HEK293 (cell line): ENCODE data around the gene MSANTD1.

ENCODE experiments used
- CTCF ChIA-PET: fragments of 350-600 bp; formaldehyde crosslinking; extraction: SDS; loops from one replicate; lab custom pipeline; 2021; ENCODE audit warnings: antibody characterized with exemption; lab: Yijun Ruan, JAX
- POLR2A ChIA-PET: fragments of 300-600 bp; formaldehyde crosslinking; extraction: SDS; loops from one replicate; lab custom pipeline; 2020; ENCODE audit warnings: antibody characterized with exemption, inconsistent platforms; lab: Yijun Ruan, JAX
- H3K27ac ChIP-seq: fragments of 200-500 bp; sonication (Bioruptor generic); 2 replicates; pipeline ENCODE4 v1.5.1; 2014; ENCODE audit warnings: low read depth, low read length, control low read depth, inconsistent platforms; ENCODE audit errors: extremely low read depth
- H3K36me3 ChIP-seq, 2 experiments: fragments of 200-500 bp in 1 of 2; sonication (Bioruptor generic) in 1 of 2; 1 replicate in 1 of 2; 2 replicates in 1 of 2; pipeline ENCODE4 v1.5.1; 2014 to 2017; ENCODE audit warnings: inconsistent platforms in 2 of 2, low read length in 2 of 2; ENCODE audit not compliant: control insufficient read depth in 2 of 2, insufficient read depth in 1 of 2
- H3K4me1 ChIP-seq: fragments of 200-500 bp; sonication (Bioruptor generic); 2 replicates; pipeline ENCODE4 v1.5.1; 2014; ENCODE audit warnings: mild to moderate bottlenecking, low read length, inconsistent platforms; ENCODE audit not compliant: control insufficient read depth, insufficient read depth
- H3K4me3 ChIP-seq: 2 replicates; pipeline ENCODE4 v1.5.1; 2011; ENCODE audit warnings: low read depth, mild to moderate bottlenecking, control low read depth, low read length, moderate library complexity
- H3K9me3 ChIP-seq: fragments of 200-500 bp; sonication (Bioruptor generic); 2 replicates; pipeline ENCODE4 v1.5.1; 2014; ENCODE audit warnings: low read depth, low read length, inconsistent platforms; ENCODE audit not compliant: control insufficient read depth, insufficient read depth
- FEZF1 ChIP-seq: fragments of 450-650 bp; formaldehyde crosslinking; IDR thresholded peaks from 2 replicates; pipeline ENCODE4 v1.5.1; 2016; ENCODE audit warnings: missing biosample characterization, missing genetic modification characterization
- GLI4 ChIP-seq: fragments of 450-650 bp; formaldehyde crosslinking; IDR thresholded peaks from 2 replicates; pipeline ENCODE4 v1.5.1; 2016; ENCODE audit warnings: missing biosample characterization, missing genetic modification characterization
- MYNN ChIP-seq: fragments of 450-650 bp; formaldehyde crosslinking; IDR thresholded peaks from 2 replicates; pipeline ENCODE4 v1.5.1; 2016; ENCODE audit warnings: missing biosample characterization, missing genetic modification characterization, borderline replicate concordance
- OSR2 ChIP-seq: fragments of 450-650 bp; formaldehyde crosslinking; IDR thresholded peaks from 2 replicates; pipeline ENCODE4 v1.5.1; 2016; ENCODE audit warnings: missing biosample characterization, missing genetic modification characterization
- PRDM6 ChIP-seq: fragments of 450-650 bp; formaldehyde crosslinking; IDR thresholded peaks from 2 replicates; pipeline ENCODE4 v1.5.1; 2017; ENCODE audit warnings: missing biosample characterization, missing genetic modification characterization
- SCRT1 ChIP-seq: fragments of 450-650 bp; formaldehyde crosslinking; IDR thresholded peaks from 2 replicates; pipeline ENCODE4 v1.5.1; 2016; ENCODE audit warnings: missing biosample characterization, missing genetic modification characterization, borderline replicate concordance
- SCRT2 ChIP-seq: fragments of 450-650 bp; formaldehyde crosslinking; IDR thresholded peaks from 2 replicates; pipeline ENCODE4 v1.5.1; 2016; ENCODE audit warnings: missing biosample characterization, missing genetic modification characterization
- ZBTB8A ChIP-seq: fragments of 450-650 bp; formaldehyde crosslinking; IDR thresholded peaks from 2 replicates; pipeline ENCODE4 v1.5.1; 2016; ENCODE audit warnings: missing biosample characterization, missing genetic modification characterization
- ZNF16 ChIP-seq: fragments of 450-650 bp; formaldehyde crosslinking; IDR thresholded peaks from 2 replicates; pipeline ENCODE4 v1.5.1; 2016; ENCODE audit warnings: low read depth, missing biosample characterization, missing genetic modification characterization
- ZNF26 ChIP-seq: fragments of 450-650 bp; formaldehyde crosslinking; IDR thresholded peaks from 2 replicates; pipeline ENCODE4 v1.5.1; 2016; ENCODE audit warnings: missing biosample characterization, missing genetic modification characterization
- ZNF639 ChIP-seq: fragments of 450-650 bp; formaldehyde crosslinking; IDR thresholded peaks from 2 replicates; pipeline ENCODE4 v1.5.1; 2016; ENCODE audit warnings: missing biosample characterization, missing genetic modification characterization
- TF ChIP-seq, protein P1 (sequence below): fragments of 450-650 bp; formaldehyde crosslinking; IDR thresholded peaks from 2 replicates; pipeline ENCODE4 v1.5.1; 2016; ENCODE audit warnings: missing biosample characterization, missing genetic modification characterization
- TF ChIP-seq, protein P2 (sequence below): fragments of 450-650 bp; formaldehyde crosslinking; IDR thresholded peaks from 2 replicates; pipeline ENCODE4 v1.5.0; 2017; ENCODE audit warnings: missing biosample characterization, missing genetic modification characterization, borderline replicate concordance
- TF ChIP-seq, protein P3 (sequence below): fragments of 450-650 bp; formaldehyde crosslinking; IDR thresholded peaks from 2 replicates; pipeline ENCODE4 v1.5.1; 2016; ENCODE audit warnings: missing biosample characterization, missing genetic modification characterization
- TF ChIP-seq, protein P4 (sequence below): fragments of 450-650 bp; formaldehyde crosslinking; IDR thresholded peaks from 2 replicates; pipeline ENCODE4 v1.5.1; 2016; ENCODE audit warnings: missing biosample characterization, missing genetic modification characterization

MSANTD1 gene

GRCh38 chr4:3208826-3209225 is 40.1 kb upstream of the MSANTD1 start:
- peaks cover 0 to 75% of the 10 kb centered on the region in 2 experiments; a peak in 1 of 3 replicates for H3K36me3 ChIP-seq
- CTCF ChIA-PET: no interaction called here

DNA sequence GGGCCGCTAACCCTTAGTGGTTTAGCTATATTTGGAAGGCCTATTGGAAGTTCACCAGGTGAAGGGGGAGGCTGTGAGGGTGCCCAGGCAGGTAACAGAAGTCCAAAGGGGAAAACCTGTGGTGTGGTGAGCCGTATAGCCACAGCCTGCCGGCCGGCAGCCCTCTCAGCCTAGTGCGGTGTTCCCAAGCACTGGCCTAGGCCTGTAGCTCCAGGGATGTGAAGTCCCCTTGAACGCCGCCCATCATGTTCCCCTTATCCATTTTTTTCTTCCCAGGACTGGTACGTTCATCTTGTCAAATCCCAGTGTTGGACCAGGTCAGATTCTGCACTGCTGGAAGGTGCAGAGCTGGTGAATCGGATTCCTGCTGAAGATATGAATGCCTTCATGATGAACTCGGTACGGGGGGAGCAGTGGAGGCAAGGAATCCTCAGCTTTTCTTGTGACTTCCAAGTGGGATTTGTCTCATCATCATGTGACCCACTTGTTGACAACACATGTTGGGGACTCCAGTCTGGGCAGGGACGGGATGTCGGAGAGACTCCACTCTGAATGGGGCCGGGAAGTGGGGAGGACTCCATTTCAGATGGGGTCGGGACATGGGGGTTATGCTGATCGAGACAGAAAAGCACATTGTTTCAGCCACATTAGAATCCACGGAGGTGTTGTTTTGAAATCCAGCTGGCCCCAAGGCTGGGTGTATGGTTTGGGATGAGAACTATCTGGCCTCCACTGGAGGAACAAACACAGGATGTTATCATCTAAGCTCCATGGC is 39.2 kb upstream of the MSANTD1 start:
- TF ChIP-seq SCRT1 (tag by site-specific recombination): no peak
- TF ChIP-seq SCRT2 (tag by site-specific recombination): 0 out of 2 replicates have a peak, but pooled peaks have one; percentile 17
- ChIA-PET CTCF (interaction anchor here (0.6 to 1.2 kb wide), 3 partner anchors 14 to 234 kb away, joined by 3 to 5 read pairs (median 3); no protein-coding TSS in a partner anchor), POLR2A (no interaction called here)
- Histone ChIP-seq H3K36me3 (peaks cover 0 to 80% of the 10 kb centered on the region in 2 experiments; a peak in 1 of 3 replicates), H3K9me3 (no peaks in the 10 kb centered on the region), H3K4me1 (no peaks in the 10 kb centered on the region), H3K4me3 (no peak overlapping the region), H3K27ac (no peak overlapping the region)

More at GRCh38 chr4:3208826-3209225, 40.1 kb upstream of the MSANTD1 start:
- Histone ChIP-seq H3K27ac (no peak overlapping the region), H3K9me3 (no peaks in the 10 kb centered on the region), H3K4me3 (no peak overlapping the region), H3K4me1 (no peaks in the 10 kb centered on the region)
- POLR2A ChIA-PET: no interaction called here
- TF ChIP-seq FEZF1: no peak

DNA sequence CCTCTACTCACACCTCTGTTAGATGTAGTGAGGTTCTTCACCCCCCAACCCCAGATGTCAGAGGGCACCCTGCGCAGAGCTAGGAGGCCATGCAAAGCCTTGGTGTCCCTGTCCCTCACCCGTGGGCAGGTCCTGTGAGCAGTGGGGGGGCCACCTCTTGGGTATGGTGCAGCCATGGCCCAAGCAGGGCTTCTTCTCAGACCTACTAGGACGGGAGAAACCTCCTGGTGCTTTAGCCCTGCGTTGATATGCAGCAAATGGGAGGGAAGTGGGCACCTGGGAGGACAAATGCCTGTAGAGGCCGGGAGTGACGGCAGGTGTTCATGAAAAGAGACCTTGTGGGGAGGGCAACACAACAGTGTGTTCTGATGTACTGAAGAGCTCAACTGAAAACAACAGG is 38.5 kb upstream of the MSANTD1 start:
- ChIA-PET CTCF (interaction anchor here (1.0 to 1.2 kb wide), 2 partner anchors 20 to 233 kb away, joined by 3 to 5 read pairs; no protein-coding TSS in a partner anchor), POLR2A (no interaction called here)
- Histone ChIP-seq H3K27ac (no peak overlapping the region), H3K9me3 (no peaks in the 10 kb centered on the region), H3K4me3 (no peak overlapping the region), H3K4me1 (no peaks in the 10 kb centered on the region), H3K36me3 (peaks cover 0 to 87% of the 10 kb centered on the region in 2 experiments; a peak in 1 of 3 replicates)
- TF ChIP-seq, protein P1, sequence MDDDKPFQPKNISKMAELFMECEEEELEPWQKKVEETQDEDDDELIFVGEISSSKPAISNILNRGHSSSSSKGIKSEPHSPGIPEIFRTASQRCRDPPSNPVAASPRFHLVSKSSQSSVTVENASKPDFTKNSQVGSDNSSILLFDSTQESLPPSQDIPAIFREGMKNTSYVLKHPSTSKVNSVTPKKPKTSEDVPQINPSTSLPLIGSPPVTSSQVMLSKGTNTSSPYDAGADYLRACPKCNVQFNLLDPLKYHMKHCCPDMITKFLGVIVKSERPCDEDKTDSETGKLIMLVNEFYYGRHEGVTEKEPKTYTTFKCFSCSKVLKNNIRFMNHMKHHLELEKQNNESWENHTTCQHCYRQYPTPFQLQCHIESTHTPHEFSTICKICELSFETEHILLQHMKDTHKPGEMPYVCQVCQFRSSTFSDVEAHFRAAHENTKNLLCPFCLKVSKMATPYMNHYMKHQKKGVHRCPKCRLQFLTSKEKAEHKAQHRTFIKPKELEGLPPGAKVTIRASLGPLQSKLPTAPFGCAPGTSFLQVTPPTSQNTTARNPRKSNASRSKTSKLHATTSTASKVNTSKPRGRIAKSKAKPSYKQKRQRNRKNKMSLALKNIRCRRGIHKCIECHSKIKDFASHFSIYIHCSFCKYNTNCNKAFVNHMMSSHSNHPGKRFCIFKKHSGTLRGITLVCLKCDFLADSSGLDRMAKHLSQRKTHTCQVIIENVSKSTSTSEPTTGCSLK: no peak
- TF ChIP-seq, protein P2, sequence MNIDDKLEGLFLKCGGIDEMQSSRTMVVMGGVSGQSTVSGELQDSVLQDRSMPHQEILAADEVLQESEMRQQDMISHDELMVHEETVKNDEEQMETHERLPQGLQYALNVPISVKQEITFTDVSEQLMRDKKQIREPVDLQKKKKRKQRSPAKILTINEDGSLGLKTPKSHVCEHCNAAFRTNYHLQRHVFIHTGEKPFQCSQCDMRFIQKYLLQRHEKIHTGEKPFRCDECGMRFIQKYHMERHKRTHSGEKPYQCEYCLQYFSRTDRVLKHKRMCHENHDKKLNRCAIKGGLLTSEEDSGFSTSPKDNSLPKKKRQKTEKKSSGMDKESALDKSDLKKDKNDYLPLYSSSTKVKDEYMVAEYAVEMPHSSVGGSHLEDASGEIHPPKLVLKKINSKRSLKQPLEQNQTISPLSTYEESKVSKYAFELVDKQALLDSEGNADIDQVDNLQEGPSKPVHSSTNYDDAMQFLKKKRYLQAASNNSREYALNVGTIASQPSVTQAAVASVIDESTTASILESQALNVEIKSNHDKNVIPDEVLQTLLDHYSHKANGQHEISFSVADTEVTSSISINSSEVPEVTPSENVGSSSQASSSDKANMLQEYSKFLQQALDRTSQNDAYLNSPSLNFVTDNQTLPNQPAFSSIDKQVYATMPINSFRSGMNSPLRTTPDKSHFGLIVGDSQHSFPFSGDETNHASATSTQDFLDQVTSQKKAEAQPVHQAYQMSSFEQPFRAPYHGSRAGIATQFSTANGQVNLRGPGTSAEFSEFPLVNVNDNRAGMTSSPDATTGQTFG (tag by site-specific recombination): no peak
- TF ChIP-seq ZBTB8A (tag by site-specific recombination): no peak
- TF ChIP-seq OSR2: no peak
- no peak for TF ChIP-seq ZNF16 (tag by site-specific recombination)
- no peak for TF ChIP-seq PRDM6 (tag by site-specific recombination)

DNA sequence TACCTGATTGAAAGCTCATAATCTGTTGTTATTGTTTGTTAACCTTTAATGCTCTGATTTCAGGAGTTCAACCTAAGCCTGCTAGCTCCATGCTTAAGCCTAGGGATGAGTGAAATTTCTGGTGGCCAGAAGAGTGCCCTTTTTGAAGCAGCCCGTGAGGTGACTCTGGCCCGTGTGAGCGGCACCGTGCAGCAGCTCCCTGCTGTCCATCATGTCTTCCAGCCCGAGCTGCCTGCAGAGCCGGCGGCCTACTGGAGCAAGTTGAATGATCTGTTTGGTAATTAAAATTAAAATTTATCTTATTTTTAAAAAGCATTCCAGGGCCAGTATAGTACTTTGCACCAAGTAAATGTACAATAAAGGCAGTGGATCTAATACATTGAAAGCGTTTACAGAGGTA is 37.1 kb upstream of the MSANTD1 start:
- ChIA-PET CTCF (interaction anchor here (0.5 to 0.7 kb wide), 3 partner anchors 105 to 268 kb away, joined by 3 to 4 read pairs (median 3); no protein-coding TSS in a partner anchor), POLR2A (no interaction called here)
- H3K4me1 ChIP-seq: no peaks in the 10 kb centered on the region
- TF ChIP-seq, protein P3, sequence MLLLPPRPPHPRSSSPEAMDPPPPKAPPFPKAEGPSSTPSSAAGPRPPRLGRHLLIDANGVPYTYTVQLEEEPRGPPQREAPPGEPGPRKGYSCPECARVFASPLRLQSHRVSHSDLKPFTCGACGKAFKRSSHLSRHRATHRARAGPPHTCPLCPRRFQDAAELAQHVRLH: no peak
- no peak for TF ChIP-seq GLI4 (tag by site-specific recombination)
- no peak for TF ChIP-seq MYNN (tag by site-specific recombination)
- TF ChIP-seq, protein P4, sequence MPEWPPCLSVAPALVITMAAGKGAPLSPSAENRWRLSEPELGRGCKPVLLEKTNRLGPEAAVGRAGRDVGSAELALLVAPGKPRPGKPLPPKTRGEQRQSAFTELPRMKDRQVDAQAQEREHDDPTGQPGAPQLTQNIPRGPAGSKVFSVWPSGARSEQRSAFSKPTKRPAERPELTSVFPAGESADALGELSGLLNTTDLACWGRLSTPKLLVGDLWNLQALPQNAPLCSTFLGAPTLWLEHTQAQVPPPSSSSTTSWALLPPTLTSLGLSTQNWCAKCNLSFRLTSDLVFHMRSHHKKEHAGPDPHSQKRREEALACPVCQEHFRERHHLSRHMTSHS: no peak
- TF ChIP-seq ZNF26: no peak
- no peak for TF ChIP-seq ZNF639 (tag by site-specific recombination)
- no peak overlapping the region for H3K4me3 ChIP-seq
- H3K27ac ChIP-seq: no peak overlapping the region
- no peaks in the 10 kb centered on the region for H3K9me3 ChIP-seq
- peaks cover 0 to 88% of the 10 kb centered on the region in 2 experiments; a peak in 1 of 3 replicates for H3K36me3 ChIP-seq
